HG03159 (cell line): Measurements from ENCODE around the gene MAP1B.
A peak's percentile ranks its signal among the peaks of the same experiment; 100 is the strongest.

ENCODE experiments used
- ATAC-seq: cut with Tn5 transposase; IDR thresholded peaks from one replicate; pipeline ENCODE4 v1.9.1; 2021; ENCODE audit warnings: mild to moderate bottlenecking, moderate library complexity; ENCODE audit not compliant: unreplicated experiment

MAP1B gene

DNA sequence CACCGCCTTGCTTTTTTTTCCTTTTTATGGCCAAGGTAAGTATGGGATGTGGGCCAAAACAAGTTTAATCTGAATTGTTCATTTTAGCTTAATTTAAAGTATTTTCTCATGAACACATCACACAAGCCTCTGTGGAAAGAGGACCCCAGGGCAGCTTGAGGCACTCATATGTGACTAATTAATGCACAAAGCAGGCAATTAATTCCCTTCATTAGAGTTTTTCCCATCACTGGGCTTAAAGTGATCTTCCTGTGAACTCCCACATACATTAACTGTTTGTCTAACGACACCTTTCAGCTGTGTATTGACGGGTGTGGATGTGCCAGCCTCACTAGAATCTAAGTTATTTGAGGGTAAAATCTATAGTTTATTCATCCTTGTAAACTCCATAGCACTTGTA, 109.5 kb downstream of the MAP1B start:
- no peak for ATAC-seq

- no peak for ATAC-seq
Measured at GRCh38 chr5:72221099-72221498, 113.8 kb downstream of the MAP1B start.

DNA sequence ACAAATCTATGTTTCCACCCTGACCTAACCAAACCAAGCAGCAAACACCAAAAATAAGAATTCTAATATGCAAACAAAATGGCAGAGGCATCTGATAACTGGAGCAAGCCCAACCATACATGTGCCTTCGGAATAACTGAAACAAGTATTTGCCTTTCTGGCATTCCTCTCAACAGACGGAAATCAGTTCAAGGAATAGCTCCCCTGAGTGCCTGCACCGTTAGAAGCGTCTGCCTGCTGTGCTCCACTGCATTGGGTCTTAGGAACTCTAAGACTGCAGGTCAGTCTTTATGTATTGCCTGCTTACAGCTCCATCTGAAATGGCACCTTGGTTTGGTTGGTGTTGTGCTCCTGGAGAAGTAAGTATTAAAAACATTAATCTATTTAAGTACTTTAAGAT, 114.3 kb downstream of the MAP1B start:
- no peak for ATAC-seq

GRCh38 chr5:72222521-72222920, 115.2 kb downstream of the MAP1B start:
- ATAC-seq, result no peak

DNA sequence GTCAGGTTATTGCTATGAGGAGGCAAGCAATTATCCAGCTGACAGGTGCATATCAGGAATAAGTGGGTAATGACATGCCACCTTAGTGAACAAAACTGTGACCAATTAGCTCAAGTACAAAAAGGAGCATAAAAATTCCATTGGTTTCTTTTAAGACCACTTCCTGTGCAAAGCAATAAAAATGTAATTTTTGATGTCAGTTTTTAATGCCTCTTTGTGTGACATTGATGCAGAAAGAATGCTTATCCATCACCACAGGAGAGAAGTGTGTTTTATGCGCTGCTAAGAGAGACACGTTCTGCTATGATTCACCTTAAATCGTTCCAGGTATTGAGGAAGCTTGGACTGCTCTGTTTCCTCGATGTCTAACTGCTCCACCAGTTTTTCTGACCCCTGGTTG, 116.1 kb downstream of the MAP1B start:
- ATAC-seq, result no peak

DNA sequence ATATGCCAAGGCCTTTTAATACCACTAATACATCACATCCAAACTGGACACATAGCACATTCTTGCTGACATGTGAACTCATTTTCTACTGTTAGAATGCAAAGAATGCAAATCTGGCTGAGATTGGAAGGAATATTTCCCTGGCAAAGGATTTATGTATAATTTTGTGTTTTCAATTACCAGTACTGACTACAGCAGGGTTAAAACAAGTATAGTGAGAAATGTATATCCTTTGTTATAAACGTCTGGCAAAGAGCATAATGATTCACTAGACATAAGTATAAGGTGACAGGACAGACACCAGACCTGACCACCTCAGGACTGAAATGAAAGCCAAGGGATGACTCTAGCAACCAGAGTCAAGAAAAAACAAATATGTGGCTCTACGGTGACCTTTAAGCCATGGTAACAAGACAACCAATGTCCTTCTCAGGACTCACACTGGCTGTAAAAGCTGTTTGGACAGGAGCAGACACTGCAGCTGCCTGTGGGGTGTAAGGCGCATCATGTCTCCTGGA, 117.7 kb downstream of the MAP1B start:
- ATAC-seq, result no peak

- ATAC-seq, result no peak
Measured at GRCh38 chr5:72225741-72226140, 118.5 kb downstream of the MAP1B start.

DNA sequence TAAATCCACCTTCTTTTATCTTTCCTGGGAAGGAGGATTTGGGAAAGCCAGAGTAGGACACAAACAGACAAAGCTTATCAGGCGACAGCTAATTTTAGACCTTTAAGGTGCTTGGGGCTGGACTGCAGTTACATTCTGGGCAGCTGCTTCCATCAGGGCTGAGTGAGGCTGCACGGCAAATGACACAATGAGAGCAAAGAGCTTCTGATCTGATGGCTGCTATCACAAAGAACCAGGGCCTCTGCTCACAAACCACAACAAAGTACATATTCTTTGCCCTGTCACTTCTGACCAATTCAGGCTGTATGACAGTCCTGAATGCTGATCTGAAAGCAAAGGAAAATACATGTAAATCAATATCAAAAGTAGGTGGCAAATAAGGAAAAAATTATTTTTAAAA, 119.7 kb downstream of the MAP1B start:
- ATAC-seq, result no peak

DNA sequence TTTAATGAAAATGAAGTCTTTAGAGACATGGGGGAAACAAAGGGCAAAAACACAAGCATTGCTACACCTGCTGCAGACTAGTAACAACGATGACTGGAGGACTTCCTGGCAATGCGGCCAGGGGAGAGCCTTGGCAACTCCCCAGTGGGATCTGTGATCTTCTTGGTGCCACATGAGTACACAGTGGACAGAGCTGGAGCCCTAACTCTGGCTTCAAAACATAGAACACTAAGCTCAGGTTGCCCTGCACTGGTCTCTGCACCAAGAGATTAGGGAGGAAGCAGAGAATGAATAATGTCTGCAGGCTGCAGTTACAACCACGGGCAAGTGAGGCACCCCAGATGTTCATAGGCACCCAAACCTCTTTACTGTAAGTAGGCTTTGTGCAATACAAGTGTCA, 121.7 kb downstream of the MAP1B start:
- ATAC-seq, result no peak

DNA sequence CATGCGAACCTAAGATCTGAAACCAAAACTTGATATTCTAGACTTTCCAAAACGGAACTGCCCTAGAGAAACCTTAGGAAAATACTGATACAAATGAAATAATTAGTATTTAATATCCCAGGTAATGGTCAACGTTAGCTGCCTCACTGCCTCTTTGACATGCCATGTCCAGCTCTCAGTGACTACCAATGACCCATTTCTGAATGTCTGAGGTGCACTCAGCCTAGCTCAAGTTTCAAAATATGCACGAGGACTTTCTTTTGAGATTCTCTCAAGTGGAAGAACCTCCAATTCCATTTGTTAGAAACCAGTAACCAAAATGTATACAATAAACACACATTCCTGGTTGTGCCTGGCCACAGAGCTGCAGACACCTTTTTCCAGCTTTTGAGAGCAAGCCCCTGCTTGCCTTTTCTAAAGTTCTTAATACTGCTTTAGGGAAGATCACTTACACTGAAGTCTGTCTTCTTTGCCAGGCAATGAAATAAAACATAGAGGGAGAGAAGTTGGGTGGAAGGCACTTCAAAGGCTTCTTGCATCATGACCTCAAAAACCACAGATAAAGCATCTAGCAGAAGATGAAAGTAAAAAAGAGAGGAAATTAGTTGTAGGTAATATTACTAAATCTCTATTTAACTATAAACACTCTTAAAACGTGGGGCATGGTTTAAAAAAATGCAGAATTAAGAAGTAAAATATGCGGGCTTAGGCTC, 124.9 kb downstream of the MAP1B start:
- ATAC-seq, result no peak

- ATAC-seq, result no peak
Measured at GRCh38 chr5:72232838-72233237, 125.6 kb downstream of the MAP1B start.

GRCh38 chr5:72233835-72234234, 126.6 kb downstream of the MAP1B start:
- ATAC-seq, result no peak

- ATAC-seq, result peak; percentile 94
Measured at GRCh38 chr5:72234265-72234700, 127.0 kb downstream of the MAP1B start.

DNA sequence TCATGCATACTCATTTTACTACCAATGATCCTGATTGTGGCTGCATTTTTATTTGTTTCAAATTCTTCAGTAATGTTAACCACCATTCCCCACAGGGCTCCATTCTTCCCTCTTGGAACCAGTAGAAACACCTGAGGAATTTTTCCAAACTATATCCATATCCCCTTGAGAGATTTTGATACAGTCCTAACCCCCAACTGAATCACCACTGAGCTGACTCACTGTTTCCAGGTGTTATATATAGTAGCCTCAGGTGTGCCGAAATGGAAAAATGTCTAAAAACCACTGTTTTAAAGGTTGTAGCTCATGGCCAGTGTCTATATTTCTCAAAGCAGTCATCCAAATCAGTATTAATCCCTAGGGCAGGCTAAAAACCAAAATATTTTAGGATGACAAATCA, 127.6 kb downstream of the MAP1B start:
- ATAC-seq, result no peak

GRCh38 chr5:72235725-72236124, 128.4 kb downstream of the MAP1B start:
- ATAC-seq, result no peak

DNA sequence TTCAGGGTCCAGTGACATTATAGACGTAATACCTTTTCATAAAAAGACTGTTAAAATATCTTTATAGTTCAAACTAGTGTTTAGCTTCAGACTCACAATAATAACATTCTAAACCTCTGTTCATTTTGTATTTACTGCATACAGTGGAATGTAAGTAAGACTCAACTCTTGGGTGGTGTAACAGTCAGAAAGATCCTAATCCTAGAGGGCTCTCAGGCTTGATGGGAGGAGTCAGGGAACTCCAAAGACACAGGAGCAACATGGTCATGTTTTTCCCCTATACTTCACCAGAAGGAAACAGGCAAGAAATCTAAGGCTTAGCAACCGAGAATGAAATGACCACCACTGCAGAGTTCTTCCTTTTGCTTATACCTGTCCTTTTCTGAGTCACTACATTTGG, 130.1 kb downstream of the MAP1B start:
- no peak for ATAC-seq

GRCh38 chr5:72237879-72238278, 130.6 kb downstream of the MAP1B start:
- no peak for ATAC-seq

DNA sequence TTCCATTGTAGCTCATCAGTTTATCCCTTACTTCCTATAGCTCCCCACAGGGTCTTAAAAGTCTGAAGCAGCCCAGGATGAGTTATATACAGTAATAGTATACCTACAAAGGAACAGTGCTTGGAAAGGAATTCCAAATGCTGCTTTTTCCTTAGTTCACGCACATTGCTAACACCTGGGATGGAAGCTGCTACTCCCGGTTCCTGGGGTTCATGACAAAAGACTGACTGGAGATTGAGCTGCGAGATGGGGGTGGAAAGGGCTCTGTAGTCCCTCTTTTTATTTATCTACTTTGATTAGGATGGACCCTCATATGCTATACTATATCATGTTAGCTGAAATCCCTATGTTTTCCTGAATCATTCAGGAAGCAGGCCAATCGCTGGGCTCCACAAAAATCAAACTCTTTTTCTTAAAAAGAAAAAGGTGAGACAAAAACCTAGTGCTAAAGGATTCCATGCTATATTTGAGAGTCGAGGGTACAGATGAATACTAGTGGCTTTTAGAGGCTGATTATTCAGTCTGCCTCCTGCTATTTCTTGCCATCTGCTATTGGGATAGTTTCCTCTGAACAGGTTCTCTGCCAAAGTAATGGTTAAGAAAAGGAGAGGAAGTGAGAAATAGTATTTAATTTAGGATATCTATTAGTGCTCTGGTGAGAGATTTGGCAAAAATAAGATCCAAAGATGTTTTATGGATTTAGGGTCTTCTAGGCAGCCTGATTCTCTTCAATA, 131.6 kb downstream of the MAP1B start:
- no peak for ATAC-seq

DNA sequence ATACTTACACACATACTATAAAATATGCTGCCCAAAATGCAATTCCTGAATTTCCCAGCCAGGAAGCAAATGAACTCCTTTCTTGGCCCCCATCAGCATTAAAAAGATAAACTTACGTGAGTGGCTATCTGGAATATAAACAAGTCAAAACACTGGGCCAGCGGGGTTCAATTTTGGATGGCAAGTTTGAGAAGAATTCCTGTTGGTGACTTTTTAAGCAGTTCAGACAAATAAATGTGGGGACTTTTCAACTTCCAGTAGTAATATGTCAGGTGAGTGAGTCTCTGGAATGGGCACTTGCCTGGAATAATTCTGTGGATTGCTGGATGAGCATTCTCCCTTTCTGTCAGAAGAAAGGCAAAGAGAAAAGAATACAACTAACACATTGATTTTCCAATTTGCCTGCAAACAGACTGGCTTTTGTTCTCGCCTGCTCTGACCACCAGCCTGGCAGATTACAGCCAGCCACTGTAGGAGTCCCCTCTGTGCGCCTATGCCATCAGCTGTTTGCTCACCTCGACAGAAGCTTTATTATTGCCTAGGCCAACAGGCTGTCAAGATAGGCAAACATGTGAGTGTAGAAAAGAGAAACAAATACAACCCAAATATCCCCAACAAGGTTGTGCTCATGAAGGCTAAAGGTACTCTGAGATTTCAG, 134.2 kb downstream of the MAP1B start:
- no peak for ATAC-seq

DNA sequence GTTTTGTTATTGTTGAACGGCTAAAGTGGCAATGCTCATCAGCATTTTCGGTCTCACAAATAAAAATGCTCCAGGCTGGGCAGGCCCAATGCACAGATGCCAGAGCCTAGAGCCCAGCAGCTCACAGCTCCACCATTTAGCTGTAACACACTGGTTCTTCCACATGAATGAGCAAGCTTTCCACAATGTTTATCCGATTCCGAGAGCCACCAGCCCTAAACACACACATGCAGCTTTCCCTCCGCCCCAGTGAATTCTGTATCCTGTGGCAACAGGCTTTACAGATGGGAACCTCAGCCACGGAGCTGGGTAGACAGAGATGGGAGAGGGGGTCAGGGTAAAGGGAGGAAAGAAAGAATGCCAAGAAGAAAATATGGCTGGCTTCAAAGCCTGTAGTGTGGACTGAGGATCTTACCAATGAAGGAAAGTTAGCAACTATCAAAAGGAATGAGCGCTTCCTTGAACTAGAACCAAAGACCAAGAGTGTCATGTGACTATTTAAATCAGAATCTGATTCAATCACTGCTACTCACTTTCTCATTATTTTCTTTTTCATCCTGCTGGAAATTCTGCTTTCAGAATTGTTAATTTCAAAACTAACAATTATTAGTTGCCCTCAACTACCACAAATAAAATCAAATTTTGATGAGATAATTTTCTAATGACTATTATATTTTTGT, 135.7 kb downstream of the MAP1B start:
- ATAC-seq, result no peak

GRCh38 chr5:72243706-72244105, 136.4 kb downstream of the MAP1B start:
- no peak for ATAC-seq
